ENCODE results near the gene MAML3.
A peak's percentile ranks its signal among the peaks of the same experiment; 100 is the strongest.

MAML3 gene

DNA sequence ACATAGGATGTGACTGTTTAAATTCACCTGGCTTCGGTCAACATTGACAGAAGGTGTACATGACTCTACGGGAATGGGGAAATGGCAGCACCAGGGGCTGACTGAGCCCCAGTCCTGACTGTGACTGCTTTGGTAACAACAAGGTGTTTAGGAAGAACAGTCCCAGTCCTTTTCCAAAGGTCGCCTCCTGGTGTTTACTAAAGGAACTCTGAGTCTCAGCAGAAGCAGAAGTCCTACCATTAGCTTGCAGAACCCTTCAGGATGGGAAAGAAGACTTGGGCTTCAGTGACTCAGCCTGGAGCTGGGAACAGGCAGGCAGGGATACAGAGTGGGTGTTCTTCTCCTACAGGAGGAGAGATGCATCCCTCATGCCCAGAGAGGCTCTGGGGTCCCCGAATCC lies 385.1 kb downstream of the MAML3 start:
- DNase-seq, result no peak

DNA sequence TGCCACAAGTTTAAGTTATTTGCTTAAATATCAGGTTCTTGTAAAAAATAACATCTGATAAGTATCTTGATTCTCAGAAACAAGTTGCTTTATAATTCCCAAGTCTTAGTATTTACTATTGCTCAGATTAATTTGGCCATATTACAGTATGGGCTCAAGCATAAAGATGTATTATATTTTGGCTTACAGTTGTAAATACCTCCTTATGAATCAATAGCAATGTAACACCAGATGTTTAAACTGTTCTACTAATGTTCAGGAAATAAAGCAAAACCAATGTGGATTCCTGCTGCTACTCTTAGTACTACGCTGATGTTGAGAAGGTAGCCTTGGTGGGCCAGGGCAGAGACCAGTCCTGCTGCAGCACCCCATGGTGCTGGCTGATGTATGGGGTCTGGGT lies 385.6 kb downstream of the MAML3 start:
- no peak for DNase-seq

DNA sequence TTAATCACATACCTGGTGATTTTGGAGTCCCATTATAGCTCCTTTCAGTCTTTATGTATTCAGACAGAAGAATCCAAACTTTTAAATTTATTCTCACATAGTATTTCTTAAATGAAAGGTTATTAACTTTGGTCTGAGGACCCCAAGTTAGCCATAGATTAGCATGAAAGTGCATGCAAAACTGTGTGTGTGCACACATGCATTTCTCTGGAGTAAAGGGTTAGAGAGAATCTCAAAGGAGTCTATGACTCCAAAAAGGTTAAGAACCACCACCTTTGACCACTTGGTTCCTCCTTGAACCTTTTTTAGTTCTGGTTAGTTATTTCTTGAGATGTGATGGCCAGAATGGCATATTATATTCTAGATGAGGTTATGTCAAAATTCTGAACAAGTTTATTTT lies 386.4 kb downstream of the MAML3 start:
- no peak for DNase-seq

DNA sequence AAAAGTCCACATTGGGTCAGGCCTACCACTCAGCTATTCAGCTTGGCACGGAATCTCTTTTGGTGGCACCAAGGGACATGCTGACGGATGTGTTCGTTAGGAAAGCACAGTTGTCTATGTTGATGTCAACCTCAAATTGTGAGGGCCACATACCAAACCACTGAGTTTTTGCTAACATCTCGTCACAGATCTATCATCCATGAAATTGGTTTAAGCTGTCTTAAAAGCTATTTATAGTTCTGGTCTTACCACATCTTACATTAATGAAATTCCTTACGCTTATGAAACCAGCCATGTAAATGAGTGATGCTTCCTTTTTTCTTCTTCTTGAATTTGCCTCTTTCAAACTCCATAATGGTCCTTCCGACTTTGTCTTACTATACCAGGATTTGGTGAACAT lies 386.8 kb downstream of the MAML3 start:
- DNase-seq, result no peak

DNA sequence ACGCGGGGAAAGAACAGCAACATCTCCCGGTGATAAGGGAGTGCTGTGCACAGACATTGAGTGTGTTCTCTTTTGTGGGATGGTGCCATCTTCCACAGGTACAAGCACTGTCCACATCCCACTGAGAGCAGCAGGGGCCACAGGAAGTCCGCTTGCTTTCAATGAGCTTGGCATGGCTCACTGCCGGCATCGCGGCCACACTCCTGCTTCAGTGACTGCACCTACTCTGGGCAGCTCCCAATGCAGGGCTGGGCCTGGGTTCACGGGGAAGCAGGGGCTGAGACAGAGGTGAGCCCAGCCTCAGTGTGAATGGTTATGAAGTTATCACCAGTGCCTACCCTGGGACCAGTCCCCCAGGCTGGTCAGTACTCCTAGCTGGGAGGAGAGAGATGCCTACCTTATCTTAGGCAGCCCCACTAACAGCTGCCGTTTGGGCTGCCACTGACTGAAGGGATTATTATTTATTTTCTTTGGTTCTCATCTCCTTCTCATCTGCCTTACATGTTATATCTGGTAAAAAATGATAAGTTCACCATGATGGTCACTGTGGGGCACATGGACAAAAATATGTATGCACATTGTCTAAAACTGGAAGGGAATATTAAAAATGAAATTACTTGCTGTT lies 389.2 kb downstream of the MAML3 start:
- no peak for DNase-seq

DNA sequence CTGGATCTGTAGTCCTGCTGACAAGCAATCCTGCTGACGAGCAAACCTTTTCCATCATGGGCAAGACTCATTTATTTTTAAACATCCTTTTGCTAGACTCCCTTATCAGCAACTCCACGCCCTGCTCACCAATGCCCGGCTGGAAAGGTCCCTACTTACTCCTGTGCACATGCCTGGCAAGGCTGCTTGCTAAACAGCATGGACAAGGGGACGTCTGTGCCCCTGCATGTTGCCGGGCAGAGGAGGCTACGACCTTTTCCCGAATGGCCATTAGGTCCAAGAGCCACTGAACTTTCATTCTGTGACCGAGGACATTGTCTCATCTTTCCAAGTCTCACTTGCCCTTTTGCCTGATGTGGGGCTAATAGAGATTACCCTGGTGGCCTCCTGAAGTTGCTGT lies 389.8 kb downstream of the MAML3 start:
- DNase-seq, result no peak

DNA sequence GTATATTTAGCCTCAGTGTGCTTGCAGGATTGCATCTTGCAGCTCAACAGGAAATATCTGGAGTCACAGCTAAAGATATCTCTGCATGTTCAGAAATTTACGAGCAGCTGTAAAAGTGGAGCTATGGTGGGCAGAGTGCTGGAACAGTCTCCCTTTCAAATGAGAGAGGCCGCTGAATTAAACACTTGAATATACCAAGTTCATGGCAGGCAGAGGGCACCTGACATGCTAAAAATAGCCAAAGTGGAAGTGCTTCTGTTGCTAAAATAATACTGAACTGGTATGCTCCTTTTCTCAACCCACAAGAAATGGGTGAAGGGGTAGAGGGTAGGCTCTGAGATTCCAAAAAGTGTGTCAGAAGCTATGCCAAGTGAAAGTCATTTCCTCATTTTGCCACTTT lies 390.3 kb downstream of the MAML3 start:
- no peak for DNase-seq

DNA sequence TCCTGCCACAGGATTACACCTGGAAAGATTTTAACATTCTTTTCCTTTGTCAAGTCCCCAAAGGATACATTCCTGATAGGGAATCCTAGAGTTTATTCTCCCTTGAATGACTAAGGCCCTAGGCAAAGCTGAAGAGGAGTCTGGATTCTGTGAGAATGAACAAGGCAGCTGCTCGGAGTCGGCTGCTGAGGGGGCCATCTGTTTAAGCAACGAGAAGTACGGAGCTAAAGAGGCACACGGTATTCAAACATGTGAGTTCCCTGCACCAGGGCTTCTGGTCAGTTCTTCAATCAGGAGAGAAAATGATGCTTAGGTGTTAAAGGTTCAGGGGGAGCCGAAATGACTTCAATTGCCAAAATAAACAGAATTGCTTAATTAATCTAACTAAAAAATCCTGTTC lies 390.8 kb downstream of the MAML3 start:
- no peak for DNase-seq

DNA sequence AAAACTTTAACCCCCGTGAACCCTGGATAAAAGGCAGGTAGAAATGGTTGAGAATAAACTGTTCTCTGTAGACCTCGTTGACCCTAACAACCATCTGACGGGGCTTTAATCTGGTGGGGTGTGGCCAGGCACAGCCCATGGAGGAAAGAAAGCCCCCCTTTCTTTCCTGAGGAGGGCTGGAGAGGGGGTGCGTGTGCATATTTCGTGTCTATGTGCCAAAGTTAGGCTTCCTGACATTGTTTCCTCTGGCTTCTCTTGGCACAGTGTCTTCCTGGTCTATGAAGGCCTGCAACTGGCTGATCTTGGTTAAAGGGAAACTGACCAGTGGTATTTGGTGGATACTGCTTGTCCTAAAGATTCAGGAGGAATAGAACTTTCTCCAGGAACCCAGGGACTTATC lies 391.3 kb downstream of the MAML3 start:
- DNase-seq, result no peak

DNA sequence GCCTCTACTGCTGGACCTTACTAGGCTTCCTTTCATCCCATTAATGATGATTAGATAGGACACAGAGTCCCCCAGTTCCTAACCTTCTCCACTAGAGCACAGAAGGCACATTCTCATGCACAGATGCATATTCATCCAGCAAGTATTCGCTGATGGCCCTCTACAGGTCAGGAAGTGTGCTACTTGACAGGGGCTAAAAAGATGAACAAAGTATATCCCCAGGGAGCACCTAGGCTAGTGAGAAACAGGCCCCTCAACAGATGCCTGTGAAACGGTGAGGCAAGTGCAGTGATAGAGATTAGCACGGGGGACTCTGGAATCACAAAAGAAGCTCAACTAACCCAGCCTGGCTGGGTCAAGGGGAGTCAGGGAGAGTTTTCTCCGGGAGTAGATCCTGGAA lies 392.5 kb downstream of the MAML3 start:
- no peak for DNase-seq

DNA sequence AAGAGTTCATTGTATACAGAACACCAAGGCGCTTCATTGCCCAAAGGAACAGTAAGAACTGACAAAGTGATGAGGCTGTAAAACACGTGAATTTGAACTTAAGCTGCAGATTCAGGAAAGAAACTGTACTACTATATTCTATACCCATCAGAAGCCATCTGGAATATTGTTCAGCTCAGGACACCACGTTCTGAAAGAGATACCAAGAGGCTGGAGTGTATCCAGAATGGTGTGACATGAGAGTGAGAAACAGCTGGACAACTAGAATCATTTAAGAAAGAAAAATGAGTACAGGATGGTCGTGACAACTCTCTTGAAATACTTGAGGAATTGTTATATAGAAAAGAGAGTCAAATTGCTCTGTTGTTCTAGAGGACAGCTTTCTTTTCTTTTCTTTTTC lies 393.4 kb downstream of the MAML3 start:
- DNase-seq, result no peak

DNA sequence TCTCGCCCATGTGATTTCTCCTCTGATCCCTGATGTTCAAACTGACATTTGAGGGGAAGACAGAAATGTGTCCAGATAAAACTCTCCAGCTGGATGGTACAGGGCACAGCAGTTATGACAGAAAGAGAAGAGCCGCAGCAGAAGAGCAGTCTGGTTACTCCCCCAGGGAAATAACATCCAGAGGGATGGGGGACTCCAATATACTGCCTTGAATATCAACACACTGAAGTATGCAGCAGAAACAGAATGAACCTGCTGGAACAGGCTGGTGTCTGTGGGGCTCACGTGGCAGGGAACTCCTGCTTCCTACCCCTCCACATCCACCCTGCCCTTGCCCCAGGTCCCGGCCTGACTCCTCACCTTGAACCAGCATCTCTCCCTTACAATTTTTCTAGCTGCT lies 394.9 kb downstream of the MAML3 start:
- no peak for DNase-seq

DNA sequence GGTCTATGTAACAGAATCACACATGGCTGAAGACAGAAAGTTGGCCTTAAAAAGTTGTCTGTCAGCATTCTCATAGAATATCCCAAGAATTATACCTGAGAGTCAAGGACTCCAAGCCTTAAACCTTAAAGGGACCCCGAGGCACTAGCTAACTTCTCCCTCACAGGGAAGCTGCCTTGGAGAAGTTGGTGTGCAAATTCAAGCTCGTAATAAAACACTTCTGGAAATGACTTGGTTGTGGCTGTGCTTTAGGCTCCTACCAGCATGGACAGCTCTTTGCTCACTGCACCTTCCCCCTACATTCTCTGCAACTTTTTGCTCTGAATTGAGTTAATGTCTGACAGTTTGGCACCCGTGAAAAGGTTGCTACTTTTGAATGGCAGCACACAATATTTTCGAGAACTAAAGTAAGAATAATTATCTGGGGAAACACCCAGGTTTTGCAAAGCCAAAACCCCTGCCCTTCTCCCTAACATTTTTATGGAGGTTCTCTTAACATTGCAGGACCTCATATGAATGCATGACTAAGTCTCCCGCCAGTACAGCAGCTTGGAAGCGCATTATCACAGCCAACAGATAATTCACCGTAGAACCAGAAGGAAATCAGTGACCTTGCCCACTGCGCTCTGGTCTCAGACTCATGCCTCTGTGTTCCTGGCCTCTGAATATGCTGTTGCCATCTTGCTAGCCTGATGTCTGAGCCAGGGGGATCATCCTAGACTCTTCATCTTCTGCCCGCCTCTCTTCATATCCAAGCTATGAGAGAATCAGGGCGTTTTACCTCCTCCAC lies 397.4 kb downstream of the MAML3 start:
- DNase-seq, result no peak

DNA sequence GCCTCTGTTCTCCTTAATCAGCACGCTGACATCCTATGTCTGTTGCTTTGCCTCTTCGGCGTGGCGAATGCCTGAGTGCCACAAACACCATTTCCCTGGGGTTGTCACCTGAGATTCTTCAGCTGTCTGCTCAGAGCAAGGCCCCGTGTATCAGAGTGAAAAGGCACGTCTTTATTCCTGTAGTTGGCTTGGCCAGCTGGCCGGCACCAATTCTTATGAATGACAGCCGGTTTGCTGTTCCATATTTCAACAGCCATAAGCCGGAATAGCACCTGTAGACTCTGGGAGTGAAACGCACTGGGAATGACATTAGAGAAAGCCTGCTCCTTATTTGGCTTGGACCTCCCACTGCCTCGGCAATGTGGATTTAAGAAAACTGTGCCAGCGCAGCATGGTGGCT lies 399.0 kb downstream of the MAML3 start:
- DNase-seq, result no peak

DNA sequence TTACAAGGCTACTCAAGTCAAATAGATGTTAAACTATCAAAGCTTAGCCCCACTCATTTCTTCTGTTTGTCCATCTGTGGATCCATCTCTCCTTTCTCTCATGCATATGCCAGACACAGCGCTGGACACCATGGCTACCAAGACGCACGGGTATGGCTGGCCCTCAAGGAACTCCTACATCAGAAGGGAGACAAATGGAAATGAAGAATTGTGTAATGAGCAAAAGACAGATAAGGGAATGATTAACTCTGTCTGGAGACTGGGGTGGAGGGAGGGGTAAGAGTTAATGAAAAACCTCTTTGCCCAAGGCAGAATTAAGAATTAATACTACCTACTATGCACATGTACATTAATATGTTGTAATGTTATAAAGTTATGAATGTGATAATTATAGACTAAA lies 400.3 kb downstream of the MAML3 start:
- DNase-seq, result no peak

DNA sequence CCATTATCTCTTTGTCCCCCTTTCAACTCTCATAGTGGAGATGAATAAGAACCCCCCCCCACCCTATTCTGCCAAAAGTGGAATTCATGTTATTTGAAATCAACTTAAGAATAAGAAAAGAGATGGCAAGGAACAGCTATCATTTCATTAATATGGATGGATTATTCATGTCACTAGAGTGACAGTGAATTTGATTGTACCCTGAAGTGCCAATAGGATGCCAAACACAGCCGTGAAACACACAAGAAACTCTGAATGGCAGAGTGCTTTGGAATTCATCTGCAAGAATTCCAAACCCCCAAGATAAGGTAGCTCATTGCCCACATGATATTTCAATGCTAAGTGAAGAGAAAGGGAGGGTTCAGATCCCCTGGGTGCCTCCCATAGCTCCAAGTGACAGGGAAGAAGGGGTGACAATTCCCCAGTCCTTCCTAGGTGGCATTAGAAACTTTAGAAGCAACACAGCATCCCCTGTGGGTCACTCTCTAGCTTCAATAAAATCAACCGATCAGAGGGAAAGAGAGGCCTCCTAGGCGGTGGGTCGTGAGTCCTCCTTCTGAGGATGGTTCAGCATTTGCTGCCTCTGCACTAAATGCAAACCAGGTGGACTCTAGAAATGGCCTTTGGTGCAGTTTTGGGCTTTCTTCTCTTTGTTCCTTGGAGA lies 404.0 kb downstream of the MAML3 start:
- peak; percentile 2 for DNase-seq

DNA sequence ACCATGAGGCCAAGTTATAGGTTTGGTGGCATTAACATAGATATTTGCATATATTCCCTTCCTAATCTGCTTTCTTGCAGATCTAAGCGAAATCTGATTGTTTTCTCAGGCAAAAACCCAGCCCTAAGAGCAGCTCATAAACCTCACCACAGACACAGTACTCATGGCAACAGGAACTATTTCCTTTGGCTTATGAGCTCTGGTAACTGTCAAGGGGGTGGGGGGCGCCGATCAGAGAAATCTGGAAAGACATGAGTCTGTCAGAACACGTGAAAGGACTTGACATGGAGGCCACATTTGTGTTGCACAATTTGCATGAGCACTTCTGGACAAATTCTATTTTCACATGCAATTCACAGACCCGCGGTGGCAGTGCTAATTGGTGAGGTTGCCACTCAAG lies 404.6 kb downstream of the MAML3 start:
- DNase-seq, result peak; percentile 44

DNA sequence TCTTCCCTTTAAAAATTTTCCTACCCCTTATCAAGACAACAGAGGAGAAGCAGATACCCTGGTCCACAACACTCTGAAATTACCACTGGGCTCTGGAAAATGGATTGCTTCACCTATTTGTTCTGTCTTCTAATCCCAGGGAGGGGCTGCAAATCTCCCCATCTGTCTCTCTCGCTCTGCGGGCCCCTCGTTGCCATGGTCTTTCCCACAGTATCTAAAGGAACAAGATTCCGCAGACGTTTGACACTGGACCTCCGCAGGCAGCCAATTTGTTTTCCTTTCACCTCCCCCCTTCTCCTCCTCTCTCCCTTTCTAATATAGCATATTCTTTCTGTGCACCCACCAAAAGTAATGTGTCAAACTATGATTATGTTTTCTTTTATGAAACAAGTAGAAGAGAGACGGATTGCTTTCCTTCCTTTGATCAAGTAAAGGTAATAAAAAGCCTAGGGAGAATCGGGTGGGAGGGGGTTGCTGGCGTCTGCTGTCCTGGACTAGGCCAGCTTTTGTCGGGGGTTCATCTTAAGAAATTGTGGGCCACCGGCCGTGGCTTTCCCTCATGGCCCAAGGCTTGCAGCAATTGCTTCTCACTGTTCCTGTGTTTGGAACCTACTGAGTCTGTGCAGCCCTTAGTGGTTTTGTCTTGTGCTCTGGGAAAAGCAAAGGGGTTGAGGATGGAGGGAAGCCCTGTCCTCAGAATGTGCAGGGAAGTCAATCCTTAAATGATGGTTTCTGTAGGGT lies 407.4 kb downstream of the MAML3 start:
- DNase-seq, result peak; percentile 37

DNA sequence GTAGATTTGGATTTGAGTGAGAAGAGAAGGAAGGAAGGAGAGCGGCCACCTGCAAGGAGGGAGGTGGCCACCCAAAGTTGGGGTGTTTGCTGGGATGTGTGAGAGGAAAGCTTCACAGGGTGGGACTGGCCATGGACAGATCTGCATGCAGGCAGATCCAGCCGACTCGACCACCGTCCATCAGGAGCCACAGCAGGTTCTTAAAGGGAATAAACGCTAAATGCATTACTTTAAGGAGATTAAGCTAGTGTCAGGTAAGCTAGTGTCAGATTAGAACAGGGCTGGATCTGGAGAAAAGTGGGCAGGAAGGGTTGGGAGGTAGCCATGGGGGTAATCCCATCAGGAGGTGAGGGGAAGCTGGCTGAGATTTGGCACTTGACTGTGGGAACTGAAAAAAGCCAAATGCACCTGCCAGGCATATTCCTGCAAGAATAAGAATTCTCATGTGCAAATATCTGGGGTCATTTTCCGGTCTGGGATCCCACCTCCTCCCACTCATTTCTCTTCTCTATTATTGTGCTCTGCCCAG lies 408.8 kb downstream of the MAML3 start:
- no peak for DNase-seq

DNA sequence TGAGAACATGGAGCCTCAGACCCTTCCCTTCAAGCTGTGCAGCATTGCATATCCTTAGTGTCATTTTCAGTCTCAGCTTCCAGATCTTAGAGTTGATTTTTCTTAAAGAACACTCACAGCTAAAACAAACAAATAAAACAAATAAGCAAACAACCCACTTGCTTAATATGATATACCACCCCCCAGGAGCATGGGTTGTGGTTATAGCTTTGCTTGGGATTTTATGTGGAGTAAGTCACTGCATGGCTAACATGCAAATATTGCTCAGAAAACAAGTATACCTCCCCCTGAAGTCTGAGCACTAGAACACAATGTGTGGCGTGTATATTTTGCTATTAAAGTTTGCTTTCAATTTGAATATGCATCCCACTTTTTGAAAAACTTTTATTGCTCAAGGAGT lies 409.8 kb downstream of the MAML3 start:
- no peak for DNase-seq

DNA sequence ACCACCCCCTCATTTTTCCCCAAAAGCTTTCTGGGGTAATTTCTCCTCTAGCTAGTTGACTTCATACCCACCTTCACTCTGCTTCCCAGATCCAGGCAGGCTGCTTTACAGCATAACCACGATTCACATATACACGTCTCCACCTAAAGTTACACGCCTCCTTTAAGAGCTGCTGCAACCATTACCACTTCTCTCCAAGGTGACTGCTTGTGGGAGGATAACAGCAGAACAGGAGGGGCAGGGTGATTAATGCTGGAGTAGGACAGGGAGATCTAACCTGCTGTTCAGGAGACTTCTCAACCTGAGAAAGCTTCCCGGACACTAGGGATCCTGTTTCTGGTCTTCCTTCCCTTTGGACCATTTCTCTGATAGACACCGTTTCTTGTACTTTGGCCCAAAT lies 411.0 kb downstream of the MAML3 start:
- DNase-seq, result no peak

DNA sequence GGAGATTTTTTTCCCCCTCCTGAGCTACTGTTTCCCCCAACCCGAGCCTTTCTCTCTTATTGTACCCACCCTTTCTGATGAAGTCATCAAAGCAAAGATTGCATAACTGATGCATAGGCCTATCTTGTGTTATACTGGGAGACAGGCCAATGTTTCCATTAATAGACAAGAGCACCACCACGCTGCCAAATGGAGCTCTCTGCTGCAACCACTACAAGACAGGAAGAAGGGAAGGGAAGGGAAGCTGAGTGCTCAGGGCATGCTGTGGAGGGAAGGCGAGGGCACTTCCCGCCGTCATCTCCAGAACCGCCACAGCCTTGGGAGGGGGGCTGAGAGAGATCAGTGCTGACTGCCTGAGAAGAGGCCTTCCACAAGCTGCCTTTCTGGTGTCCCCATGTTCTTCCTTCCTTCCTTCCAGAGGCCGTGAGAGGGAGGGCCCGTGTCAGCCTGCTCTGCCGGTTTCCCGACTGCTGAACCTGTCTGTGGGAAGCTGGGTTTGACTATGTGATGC lies 413.4 kb downstream of the MAML3 start:
- no peak for DNase-seq

DNA sequence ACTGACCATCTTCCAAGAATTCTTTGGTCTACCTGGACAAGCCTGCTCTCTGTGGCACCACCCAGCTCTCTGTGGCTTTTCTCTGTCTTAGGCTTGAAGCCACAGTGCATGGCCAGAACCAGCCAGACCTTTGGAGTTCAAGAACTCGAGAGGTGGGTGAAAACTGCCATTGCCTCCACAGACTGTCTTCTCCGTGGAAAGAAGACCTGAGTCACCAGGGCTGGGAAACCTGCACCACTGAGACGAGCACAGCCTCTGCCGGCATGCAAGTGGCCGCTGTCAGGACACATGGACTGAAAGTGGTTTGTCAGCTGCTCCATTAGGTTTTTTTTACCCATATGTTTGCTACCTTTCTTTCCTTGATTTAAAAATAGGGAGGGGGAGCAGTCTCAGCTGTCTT lies 413.9 kb downstream of the MAML3 start:
- no peak for DNase-seq

Data from right forelimb (tissue), 1 donor.